Thoracic aorta (tissue), 2 donors: ENCODE measurements around the gene NOS1AP. TPM values are rescaled to one million over a fixed set of nuclear protein-coding genes. Genes with fewer than 3 reads are reported as not detected.

Source experiments
- ATAC-seq: fragments of 150-250 bp; one replicate; pipeline ENCODE4 v1.8.0; 2017; ENCODE audit warnings: low read depth; ENCODE audit not compliant: insufficient number of reproducible peaks, low FRiP score
- DNase-seq: peaks from one replicate; pipeline ENCODE4 v3.0.0-alpha.2; 2020; ENCODE audit warnings: low spot score
- H3K27ac ChIP-seq, 2 donors: fragments of 200-600 bp; sonication (generic); 1 replicate in 1 of 2; 2 replicates in 1 of 2; pipeline ENCODE4 v1.5.1; 2016; ENCODE audit warnings: mild to moderate bottlenecking in 2 of 2, moderate library complexity in 2 of 2
- H3K27me3 ChIP-seq: fragments of 200-600 bp; sonication (generic); replicated peaks from 2 replicates; pipeline ENCODE4 v1.6.0; 2016; ENCODE audit warnings: mild to moderate bottlenecking; ENCODE audit not compliant: insufficient read depth
- H3K36me3 ChIP-seq: fragments of 200-600 bp; sonication (generic); one replicate; pipeline ENCODE4 v1.5.1; 2016
- H3K4me1 ChIP-seq, 2 donors: fragments of 200-600 bp; sonication (generic); 1 replicate in 1 of 2; 2 replicates in 1 of 2; pipeline versions ENCODE4 v1.5.1 to v1.6.0; 2016; ENCODE audit warnings: low read depth in 2 of 2, mild to moderate bottlenecking in 1 of 2; ENCODE audit not compliant: control insufficient read depth in 1 of 2
- H3K4me3 ChIP-seq: fragments of 200-600 bp; sonication (generic); 2 replicates; pipeline ENCODE4 v1.5.1; 2016; ENCODE audit warnings: mild to moderate bottlenecking
- H3K9me3 ChIP-seq: fragments of 200-600 bp; sonication (generic); 2 replicates; pipeline ENCODE4 v1.5.1; 2016
- total RNA-seq, 2 donors: library from RNA; depleted of rRNA; stranded (reverse); fragments of >200 nt; gene quantifications; one replicate each; pipeline versions ENCODE4 v1.1.0 to v1.2.3, GENCODE V29; 2016
- TF ChIP-seq, protein P1 (sequence below): fragments of 200-600 bp; sonication (generic); IDR thresholded peaks from one replicate; pipeline ENCODE4 v1.5.1; 2019; ENCODE audit warnings: antibody characterized with exemption

NOS1AP gene
- total RNA-seq, 2 donors from 2014 or later, result 6.3 to 12.2 TPM

DNA sequence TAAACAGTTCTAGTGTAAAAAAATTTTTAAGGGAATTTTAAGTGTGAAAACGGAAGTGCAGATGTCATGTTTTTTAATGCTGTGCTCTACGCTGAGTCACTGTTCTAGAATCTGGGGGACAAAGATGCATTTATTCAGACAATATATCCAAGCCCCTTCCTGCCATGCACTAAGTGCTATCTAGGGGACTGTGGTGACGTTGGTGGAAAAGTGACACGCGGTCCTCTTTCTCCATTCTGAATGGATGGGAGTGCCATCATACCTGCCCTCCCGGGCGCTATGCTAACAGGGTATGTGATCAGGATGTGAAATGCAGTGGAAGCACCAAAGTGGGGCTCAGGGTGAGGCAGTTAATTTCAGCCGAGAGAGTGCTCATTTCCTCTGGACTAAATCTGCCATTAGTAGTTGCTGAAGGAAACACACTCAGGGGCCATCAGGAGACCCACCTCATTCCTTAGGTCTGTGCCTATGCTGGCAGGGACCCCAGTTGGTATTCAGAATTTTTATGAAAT lies 318.6 kb downstream of the NOS1AP start:
- Histone ChIP-seq H3K27me3 (no peaks in the 10 kb centered on the region), H3K4me1 (no peaks in the 10 kb centered on the region), H3K27ac (no peak overlapping the region), H3K4me3 (no peak overlapping the region), H3K36me3 (no peaks in the 10 kb centered on the region), H3K9me3 (no peaks in the 10 kb centered on the region)
- ATAC-seq, result no peak
- no peak for DNase-seq
- TF ChIP-seq, protein P1, sequence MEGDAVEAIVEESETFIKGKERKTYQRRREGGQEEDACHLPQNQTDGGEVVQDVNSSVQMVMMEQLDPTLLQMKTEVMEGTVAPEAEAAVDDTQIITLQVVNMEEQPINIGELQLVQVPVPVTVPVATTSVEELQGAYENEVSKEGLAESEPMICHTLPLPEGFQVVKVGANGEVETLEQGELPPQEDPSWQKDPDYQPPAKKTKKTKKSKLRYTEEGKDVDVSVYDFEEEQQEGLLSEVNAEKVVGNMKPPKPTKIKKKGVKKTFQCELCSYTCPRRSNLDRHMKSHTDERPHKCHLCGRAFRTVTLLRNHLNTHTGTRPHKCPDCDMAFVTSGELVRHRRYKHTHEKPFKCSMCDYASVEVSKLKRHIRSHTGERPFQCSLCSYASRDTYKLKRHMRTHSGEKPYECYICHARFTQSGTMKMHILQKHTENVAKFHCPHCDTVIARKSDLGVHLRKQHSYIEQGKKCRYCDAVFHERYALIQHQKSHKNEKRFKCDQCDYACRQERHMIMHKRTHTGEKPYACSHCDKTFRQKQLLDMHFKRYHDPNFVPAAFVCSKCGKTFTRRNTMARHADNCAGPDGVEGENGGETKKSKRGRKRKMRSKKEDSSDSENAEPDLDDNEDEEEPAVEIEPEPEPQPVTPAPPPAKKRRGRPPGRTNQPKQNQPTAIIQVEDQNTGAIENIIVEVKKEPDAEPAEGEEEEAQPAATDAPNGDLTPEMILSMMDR, result no peak

DNA sequence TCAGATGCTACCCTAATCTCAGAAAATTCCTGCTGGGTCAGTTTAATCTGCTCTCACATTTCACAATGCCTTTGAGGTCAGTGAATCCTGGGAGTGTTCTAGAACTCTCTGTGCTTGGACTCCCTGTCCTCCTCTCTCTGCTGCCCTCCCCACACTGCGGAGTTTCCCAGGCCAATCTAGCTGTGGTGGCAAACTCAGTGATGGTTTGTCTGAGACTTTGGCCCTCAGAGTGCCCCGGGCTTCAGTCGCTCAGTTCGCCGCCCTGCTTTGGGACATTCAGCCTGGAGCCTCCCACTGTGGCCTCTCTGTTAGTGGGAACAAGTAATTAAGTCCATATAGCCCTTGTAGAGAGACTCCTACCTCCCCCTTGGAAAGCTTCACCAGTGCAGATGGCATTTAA lies 319.1 kb downstream of the NOS1AP start:
- DNase-seq (no peak), ATAC-seq (no peak)
- no peaks in the 10 kb centered on the region for H3K4me1 ChIP-seq
- no peak overlapping the region for H3K27ac ChIP-seq
- H3K27me3 ChIP-seq, result no peaks in the 10 kb centered on the region
- H3K4me3 ChIP-seq, result no peak overlapping the region
- no peaks in the 10 kb centered on the region for H3K9me3 ChIP-seq
- H3K36me3 ChIP-seq, result no peaks in the 10 kb centered on the region
- TF ChIP-seq, protein P1, result no peak

DNA sequence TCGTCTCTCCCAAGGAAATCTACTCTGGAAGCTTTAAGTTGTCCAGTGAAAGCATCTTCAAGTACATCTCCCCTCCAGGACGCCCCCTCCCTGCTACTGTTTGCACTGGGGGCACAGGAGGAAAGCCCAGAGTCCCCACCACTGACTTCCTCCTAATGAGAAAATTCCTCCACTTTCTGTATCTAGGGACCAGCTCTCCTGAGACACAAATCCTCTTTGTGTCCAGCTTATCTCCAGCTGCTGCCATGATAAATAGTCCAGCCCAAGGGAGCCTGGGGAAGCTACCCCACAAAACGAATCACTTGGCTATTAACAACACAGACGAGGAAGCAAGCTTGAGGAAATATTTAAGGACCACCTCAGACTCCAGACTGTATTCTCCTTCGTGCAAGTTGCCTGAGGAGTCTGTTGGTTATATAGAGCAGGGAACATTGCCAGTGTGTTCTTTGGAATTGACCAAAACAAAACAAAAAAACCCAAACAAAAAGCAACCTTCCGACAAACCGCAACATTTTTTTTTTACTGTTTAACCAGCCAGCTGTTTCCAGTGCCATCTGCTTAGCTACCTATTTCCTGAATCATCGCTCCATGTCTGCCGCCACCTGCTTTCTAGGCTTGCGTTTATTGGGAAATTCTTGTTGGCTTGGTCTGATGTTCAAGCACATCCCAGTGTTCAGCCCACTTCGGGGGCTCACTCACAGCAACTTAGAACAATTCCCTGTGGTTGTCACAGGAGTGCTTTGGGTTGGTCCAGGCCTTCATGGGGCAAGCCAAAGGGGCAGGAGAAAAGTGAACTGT lies 319.7 kb downstream of the NOS1AP start:
- Histone ChIP-seq H3K9me3 (no peaks in the 10 kb centered on the region), H3K27ac (no peak overlapping the region), H3K4me3 (no peak overlapping the region), H3K36me3 (no peaks in the 10 kb centered on the region), H3K4me1 (no peaks in the 10 kb centered on the region), H3K27me3 (no peaks in the 10 kb centered on the region)
- TF ChIP-seq, protein P1, result no peak
- ATAC-seq (no peak), DNase-seq (no peak)

DNA sequence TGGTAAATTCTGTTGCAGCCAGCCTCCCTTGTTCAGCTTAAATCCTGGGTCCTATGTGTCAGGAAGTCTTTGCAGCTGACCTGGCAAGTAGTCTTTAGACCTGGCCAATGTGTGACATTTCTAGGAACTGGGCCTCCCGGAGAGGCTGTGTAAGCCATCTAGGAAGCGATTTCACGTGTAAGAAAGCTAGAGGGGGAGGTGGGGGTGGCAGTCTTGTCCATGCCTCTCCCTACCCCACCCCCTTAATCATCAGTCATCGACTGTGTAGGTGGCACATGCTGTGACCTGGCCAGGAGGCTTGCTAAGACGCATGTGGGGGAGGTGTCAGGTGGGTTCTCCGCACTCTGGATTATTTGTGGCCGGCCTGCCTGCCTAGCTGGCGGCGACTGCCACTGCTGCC lies 320.5 kb downstream of the NOS1AP start:
- H3K9me3 ChIP-seq, result no peaks in the 10 kb centered on the region
- H3K27me3 ChIP-seq, result no peaks in the 10 kb centered on the region
- no peaks in the 10 kb centered on the region for H3K4me1 ChIP-seq
- no peaks in the 10 kb centered on the region for H3K36me3 ChIP-seq
- ATAC-seq, result no peak
- no peak overlapping the region for H3K27ac ChIP-seq
- no peak for DNase-seq
- no peak overlapping the region for H3K4me3 ChIP-seq
- TF ChIP-seq, protein P1, result no peak

DNA sequence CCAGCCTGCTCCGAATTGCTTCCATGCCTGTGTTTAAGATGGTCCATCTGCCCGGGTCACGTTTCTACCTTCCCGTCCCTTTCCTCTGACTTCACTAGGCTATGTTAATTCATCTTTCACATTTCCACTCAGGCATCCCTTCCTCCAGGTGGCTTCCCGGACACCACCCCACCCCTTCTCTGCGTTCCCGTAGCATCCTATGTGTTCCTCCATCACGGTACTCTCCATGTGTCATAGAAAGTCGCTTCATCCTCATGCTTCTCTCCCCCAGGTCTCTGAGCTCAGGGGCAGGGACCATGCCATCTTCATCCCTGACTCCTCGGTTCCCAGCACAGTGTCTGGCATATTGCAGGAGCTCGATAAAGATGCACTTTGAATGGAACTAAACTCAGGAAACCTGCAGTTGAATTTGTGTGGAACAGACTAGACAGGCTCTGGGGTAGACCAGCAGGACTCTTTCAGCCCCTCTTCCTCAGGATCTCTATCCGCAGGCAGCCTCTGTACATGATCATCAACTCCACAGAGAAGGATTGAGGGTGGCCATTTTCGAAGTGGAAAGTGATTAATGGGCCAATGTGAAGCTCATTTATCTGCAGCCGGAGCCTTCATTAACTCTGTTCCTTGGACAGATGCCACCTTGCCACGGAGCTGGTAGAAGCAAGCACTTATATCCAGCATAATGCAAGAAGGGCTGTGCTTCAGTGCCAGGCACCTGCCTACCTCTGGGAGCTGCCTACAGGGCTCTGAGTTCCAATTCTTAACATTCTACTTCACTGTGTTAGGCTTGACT lies 321.1 kb downstream of the NOS1AP start:
- H3K9me3 ChIP-seq, result no peaks in the 10 kb centered on the region
- TF ChIP-seq, protein P1, result no peak
- no peak for DNase-seq
- no peaks in the 10 kb centered on the region for H3K36me3 ChIP-seq
- no peaks in the 10 kb centered on the region for H3K4me1 ChIP-seq
- no peak overlapping the region for H3K27ac ChIP-seq
- ATAC-seq, result no peak
- no peaks in the 10 kb centered on the region for H3K27me3 ChIP-seq
- no peak overlapping the region for H3K4me3 ChIP-seq
